ENCODE results near the gene EXOC6B.

The EXOC6B gene

DNA sequence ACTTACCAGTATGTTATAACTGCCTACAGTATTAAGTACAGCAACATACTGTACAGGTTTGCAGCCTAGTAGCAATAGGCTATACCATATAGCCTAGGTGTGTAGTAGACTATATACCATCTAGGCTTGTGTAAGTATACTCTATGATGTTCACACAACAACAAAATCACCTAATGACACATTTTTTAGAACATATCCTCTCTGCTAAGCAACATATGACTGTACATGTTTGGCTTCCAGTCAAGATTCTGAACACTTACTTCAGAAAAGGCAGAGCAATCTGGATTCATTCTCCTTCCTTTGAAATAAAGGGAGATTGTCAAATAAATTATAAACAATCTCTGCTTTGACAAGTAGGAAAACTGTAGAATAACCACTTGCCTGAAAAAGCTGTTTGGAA, 81.8 kb downstream of the EXOC6B start:
- no peak for DNase-seq (ENCODE audit: low read depth in 2 of 2)

DNA sequence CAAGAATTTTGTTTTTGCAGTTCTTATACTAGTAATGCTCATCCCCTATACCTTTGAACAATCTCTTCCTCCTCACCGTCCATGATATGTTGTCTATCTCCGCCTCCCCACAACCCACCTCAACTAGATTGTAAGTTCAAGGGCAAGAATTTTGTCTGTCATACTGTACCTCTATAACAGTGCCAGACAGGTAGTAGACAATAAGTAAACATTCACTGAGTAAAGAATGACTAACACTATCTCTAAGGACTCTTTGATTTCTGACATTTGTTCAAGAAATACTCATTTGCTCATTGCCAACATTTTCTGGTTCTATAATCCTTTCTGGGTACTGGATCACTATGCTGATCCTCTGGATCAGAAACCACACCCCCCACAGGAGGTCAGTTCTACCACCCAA, 82.4 kb downstream of the EXOC6B start:
- no peak for DNase-seq (ENCODE audit: low read depth in 2 of 2)

DNA sequence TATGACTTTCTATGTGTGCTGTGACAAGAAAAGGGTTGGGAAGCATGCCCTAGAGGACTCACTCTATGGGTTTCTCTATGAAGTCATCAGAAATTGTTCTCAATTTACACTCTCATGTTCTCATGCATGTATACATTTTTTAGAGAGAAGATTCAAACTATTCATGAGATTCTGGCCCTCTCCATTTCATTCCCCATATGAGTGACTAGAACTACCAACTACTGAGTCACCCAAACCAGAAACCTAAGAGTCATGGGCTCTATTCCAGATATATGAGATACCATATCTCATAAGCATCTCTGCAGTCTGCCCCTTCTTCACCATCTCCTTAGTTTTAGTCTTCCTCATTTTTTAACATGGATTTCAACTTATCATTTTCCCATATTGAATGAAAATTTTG, 87.7 kb downstream of the EXOC6B start:
- DNase-seq (ENCODE audit: low read depth in 2 of 2), result no peak

DNA sequence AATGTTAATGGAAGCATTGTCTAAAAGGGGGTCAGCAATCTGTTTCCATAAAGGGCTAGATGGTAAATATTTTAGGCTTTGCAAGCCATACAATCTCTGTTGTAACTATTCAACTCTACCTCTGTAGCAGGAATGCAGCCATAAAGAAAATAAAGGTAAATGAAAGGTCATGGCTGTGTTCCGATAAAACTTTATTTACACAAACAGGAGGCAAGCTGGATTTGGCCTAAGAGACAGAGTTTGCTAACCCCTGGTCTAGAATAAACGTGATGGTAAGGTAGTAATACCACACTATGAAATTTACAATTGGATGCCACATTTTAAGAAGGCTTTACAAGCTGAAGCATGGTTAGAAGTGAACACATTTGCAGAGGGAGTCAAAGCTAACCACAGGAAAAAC, 91.4 kb downstream of the EXOC6B start:
- DNase-seq (ENCODE audit: low read depth in 2 of 2), result no peak

DNA sequence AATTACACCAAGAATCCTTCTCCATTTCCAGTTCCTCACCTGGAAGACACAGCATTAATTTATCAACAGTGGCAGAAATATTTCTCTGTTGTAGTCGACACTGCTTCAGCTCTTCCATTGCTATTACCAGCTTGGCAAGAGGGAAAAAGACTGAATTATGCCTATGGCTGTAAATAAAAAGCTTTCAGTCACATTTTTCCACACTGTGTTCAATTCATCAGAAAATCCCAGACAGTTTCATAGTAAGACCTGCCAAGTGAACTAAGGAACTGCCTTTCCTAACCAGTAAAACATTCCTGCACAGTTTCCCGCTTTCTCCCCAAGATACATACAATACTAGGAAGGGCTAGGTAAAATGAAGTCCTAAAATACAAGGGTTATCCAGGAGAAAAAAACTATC, 94.7 kb downstream of the EXOC6B start:
- DNase-seq (ENCODE audit: low read depth in 2 of 2), result no peak

DNA sequence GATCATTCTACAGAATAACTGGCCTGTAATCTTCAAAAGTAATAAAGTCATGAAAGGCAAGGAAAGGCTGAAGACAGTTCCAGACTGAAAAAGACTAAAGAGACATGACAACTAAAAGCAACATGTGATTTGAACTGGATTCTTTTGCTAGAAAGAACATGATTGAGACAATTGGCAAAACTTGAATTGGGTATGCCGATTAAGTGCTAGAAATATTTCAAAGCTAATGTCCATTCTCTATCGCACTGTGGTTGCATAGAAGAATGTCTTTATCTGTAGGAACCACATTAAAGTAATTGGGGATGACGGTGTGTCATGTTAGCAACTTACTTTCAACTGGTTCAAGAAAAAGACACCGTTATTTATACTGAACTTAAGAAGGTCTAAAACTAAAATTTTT, 98.5 kb downstream of the EXOC6B start:
- DNase-seq (ENCODE audit: low read depth in 2 of 2), result no peak

DNA sequence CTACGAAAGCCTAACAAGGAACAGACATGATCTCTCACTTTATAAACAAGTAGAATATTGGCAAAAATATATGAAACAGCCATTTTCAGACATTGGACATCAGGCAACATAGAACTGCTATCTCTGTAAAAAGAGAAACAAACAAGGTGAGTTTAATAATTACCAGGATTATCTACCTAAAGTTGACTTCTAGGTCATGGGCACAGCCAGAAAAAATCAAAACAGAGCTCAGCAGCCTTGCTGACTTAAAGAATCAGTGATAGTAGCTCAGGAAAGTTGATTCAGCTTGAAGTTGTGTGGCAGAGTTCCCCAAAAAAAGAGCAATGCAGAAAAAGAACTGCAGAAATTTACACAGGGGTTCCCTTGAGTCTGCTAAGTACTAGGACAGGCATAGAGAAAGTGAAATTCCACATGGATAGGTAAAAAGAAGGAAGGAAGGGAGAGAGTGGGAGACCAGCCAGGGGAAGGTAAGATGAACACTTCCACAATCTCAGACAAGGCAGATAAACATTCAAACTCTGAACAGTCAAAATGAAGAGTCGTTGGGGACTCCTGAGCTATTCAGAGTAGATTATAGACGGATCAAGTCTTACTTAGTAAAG, 102.0 kb downstream of the EXOC6B start:
- DNase-seq (ENCODE audit: low read depth in 2 of 2), result no peak

DNA sequence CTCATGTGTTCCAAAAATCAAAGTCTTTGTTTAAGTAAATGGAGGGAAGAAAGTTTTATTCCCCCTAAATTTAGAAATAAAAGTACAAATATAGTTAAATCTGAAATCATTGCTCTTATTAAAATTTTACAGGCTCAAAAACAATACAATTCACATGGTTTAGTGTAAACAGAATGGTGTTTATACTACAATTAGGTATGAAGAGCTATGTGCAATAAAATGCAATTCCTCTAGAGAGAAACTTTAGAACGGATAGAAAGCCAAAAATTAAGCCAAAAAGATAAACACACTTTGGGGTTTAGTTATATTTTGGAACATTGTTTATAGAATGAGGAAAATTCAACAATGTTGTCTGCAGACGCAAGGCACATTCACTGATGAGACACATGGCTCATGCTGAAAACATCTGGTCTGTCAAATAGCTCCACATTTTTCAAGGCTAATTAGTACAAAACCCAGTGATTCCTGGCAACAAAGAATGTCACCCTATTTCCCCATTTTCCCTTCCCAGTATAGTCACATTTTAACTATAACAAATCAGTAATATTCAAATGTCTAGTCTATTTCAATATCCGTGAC, 103.3 kb downstream of the EXOC6B start:
- no peak for DNase-seq (ENCODE audit: low read depth in 2 of 2)

DNA sequence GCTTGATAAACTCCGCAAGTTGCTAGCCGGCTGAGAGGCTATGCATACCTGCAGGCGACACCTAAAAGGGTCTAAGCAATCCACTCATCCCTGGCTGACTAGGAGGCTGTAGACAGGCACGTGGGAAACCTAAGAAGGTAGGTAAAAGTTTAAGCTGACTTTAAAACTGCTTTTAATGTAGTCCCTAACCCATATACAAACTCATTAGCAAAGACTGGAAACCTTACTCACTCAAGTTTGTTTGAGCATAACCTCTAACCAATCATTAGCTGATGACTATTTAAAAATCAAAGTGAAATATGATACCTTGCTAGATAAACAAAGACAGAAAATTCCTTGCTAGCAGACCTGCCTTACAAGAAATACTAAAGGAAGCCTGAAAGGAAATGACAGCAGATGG, 106.4 kb downstream of the EXOC6B start:
- DNase-seq (ENCODE audit: low read depth in 2 of 2), result no peak

DNA sequence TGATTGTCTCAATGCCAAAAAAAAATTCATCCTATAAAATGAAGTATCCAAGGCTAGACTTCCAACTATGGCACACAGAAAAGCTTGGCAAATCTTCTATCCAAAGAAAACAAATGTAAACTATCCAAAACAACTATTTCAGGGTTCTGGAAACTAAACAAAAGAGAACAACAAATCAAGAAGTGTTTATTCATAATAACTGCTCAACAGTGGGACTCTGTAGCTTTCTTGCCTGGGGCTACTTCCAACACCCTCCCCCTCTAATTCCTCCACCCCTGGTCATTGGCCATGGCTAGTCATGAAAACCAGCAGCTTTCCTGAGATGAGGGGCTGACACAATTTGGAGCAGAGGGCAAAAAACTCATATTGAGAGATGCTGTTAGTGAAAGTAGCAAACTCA, 107.0 kb downstream of the EXOC6B start:
- no peak for DNase-seq (ENCODE audit: low read depth in 2 of 2)

DNA sequence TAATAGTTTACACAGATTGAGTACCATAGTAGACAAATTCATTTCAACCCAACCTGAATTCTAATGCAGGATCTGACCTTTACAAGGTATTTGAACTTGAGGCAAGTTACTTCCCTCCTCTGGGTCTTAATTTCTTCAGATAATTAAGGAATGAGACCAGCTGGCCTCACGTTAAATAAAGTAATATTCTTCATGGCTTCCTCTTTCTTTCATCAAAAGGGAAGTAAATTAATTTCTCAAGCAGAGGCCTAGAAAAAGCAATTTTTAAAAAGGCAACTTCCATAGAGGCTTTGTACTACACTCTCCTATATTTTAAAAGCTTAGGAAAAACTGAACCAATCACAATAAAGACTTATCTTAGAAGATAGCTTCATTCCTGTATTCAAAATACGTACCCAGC, 109.2 kb downstream of the EXOC6B start:
- no peak for DNase-seq (ENCODE audit: low read depth in 2 of 2)

DNA sequence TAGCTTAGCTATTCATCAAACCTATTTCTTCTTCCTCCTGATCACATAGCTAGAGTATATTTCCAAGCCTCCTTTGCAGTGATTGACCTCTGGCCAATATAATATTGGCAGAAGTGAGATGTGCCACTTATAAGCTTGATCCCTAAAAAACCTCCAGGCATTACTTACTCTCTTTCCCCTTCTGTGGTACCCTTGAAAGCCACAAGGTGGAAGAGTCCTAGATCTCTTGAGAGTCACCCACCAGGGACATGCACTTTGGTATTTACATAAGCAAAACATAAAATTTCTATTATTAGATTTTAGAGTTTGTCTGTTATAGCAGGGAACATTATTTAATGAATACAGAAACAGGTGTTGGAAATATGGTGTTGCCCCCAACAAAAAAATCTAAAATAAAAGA, 112.0 kb downstream of the EXOC6B start:
- no peak for DNase-seq (ENCODE audit: low read depth in 2 of 2)

DNA sequence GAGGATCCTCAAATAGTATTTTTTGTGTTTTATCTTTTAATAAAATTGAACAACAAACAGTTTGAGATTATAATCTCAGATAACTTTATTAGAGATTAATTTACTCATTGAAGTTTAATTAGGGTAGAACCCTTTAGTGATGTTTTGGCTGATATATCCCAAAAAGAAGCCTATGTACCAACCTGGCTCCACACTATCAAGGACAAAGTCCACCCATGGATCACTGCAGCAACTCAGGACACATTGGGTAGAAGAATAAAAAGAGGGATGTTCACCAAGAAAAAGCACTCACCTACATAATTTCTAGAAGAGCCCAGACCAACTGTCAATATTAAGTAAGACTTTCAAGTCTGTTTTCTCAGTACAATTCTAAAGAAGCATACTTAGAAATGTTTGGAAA, 112.9 kb downstream of the EXOC6B start:
- DNase-seq (ENCODE audit: low read depth in 2 of 2), result no peak

DNA sequence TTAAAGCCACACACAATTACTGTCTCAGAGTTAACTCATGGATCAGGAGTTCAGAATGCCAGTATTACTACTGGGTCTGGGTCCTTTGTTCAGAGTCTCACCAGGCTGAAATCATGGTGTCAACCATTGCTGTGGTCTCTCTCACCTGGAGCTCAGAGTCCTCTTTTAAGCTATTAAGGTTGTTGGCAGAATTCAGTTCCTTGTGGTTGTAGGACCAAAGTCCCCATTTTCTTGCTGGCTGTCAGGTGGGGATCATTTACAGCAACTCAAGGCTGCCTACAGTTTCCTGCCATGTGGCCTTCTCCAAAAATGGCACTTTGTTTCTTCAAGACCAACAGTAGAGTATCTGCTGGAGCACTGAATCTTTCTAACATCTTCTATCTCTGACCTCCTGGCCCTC, 113.5 kb downstream of the EXOC6B start:
- DNase-seq (ENCODE audit: low read depth in 2 of 2), result no peak

DNA sequence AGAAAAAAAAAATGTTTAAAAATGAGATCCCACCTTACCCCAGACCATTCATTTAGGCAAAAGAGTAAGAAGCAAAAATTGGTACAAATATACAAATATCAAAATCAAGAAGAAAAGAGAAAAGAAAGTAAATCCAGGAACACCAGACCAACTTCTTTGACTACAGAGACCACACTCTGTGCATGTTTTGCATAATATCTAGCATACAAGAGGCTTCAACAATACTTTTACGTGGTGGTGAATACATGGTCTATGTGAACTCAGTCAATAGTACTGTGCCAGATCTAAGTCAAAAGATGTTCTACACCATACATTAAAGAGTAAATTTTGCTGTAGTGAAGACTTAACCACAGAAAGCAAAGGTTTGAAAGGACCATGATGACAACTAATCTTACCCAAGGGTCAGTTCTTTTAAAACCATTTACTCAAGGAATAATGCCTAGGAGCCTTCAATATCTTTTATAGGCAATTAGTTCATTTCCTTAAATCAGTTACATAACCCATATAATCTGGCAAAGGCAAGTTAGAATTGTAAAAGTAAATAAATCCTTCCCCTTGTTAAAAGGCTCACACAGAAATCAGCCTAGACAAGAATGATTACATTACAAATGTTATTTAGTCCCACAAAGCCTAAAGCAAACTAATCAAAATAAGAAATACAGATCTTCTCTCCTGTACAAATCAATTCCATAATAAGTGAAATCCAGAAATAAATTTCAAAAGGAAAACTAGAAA, 115.2 kb downstream of the EXOC6B start:
- no peak for DNase-seq (ENCODE audit: low read depth in 2 of 2)

DNA sequence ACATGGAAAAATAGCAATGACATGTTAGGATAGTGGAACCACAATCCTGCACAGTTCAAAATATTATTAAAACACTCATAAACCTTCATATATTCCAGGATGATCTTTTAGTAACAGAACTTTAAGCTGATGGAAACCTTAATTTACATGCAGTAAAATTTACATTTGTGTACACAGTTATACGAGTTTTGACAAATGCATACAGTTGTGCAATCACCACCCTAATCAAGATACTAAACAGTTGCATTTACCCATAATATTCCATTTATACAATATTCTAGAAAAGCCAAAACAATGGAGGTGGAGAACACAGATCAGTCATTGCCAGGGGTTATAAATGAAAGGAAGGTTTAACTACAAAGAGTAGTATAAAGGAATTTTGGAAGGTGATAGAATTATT, 117.6 kb downstream of the EXOC6B start:
- no peak for DNase-seq (ENCODE audit: low read depth in 2 of 2)

DNA sequence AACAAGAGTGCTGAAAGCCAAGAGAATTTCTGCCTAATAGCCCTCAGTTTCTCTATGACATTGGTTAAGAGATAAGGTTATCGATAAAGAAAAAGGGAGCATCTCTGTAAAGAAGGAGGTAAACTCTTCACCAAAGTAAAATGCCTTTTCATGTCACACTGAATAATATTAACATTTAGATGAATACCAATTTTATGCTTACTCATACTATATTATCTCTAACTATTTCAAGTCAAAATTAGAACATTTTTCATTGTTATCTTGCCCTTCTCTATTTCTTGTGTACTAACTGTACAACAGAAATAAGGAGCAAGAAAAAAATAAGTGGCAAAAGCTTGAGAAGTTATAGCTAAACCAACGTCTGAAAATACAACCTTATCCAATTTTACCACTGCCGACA, 127.5 kb downstream of the EXOC6B start:
- no peak for DNase-seq (ENCODE audit: low read depth in 2 of 2)

DNA sequence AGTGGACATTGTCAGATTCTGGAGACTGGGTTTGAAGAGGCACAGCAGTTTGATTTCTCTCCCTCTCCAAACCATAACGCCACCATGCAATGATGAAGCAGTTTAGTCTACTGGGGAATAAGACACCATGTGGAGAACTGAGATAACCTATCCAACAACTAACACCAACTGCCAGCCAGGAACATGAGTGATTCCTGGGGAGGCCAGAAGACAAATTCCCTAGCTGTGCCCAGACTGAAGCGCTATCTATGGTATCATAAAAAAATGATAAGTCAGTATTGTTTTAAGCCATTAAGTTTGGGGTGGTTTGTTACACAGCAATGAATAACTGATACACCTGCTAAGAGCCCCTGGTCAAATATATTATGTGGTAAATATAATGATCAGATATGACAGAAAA, 129.3 kb downstream of the EXOC6B start:
- DNase-seq (ENCODE audit: low read depth in 2 of 2), result no peak

DNA sequence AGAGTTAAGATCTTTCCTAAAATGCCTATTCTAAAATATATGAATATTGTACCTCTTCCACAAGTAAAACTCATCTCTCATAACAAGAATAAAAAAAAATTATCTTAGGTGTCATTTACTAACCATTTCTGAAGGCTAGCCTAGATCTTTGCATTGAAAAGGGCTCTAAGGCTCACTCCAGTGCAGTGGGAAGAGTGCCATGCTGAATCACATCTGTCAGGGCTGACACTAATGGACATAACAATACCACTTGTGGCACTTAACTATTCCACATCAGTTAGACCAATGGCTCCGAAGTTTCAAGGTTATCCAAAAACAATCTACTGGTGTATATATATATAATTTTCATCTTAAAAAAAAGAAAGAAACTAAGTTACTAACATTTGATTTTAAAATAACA, 130.2 kb downstream of the EXOC6B start:
- DNase-seq (ENCODE audit: low read depth in 2 of 2), result no peak

DNA sequence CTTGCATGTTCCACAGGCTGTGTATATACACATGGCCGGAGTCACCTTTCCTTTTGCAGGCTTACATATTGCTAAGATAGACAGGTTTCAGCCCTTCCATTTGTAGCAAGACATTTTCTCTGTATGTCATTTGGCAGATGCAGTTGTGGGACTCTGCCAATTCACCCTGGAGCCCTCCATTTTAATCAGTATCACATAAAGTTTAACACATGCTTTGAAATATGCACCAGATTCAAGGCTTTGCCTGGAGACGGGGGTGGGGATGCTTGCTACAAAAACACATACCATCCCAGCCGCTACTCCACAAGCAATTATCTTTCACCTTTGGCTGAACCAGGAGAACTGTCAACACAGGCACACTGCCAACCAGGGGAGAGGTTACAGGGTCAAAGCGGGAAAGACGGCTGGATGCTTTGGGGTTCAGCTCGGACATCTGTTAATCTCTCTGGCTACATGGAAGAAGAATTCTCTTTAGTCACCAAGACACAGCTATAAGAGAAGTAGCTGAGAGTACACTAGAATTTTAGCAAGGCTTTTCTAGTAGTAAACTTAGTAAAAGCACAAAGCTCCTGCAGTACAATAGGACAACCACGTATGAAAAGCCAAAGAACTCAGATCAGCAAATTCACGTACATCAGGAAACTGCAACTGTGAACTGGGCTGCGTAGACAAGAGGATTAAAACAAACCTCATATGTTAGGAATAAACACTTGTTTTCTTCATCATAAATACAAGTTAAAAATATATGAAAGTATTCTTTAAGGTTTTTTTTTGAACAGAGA, 130.9 kb downstream of the EXOC6B start:
- DNase-seq (ENCODE audit: low read depth in 2 of 2), result no peak

DNA sequence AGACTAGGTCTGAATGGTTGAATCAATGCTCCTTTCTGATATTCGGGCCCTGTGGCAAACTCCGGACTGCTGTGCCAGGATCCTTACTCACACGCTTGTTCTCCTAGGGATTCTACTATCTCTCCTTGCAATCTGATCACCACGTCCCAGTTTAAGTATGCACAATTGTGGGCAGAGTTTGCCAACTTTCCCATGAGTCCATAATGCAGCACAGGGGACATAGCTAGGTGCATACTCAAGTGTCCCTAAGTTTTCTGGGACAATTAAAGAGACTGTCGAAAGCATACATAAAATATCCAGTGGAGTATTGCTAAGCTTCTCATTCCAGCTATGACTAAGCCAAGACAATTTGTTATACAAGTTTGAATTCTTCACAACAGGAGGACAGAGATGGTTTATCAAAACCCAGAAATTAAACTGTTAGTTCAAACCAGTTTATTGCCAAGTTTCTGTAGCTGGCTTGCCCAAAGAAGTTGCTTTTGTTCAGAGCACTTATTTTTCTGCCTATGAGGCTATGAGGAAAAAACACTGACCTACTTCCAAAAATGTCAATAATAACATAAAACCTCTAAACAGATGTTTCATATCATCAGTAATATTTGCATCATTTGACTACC, 136.1 kb downstream of the EXOC6B start:
- DNase-seq (ENCODE audit: low read depth in 2 of 2), result no peak

DNA sequence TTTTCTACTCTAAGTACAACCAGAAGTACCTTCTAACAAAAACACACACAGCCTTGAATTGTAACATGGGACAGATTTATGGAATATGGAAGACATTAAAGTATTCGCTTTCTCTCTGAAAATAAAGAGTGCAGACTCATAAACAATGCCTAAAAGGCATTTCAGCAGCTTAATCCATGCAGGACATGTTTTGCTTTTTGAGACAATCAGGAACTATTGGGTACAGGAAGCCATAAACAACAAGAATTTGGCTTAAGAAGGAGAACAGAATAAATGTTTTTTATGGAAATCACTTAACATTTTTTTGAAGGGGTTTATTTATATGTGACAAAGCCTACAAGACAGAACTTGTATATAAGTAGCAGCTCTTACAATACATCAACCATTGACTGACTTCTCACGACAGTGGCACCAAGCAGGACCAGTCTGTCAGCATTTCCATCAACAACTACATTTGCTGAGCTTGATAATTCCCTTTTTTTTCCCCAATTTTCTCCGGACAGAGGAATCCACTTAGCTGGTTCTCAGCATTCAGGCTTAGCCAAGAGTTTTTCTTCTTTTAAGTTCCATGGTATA, 140.1 kb downstream of the EXOC6B start:
- DNase-seq (ENCODE audit: low read depth in 2 of 2), result no peak

Measured in stimulated activated CD4-positive, alpha-beta T cell treated with anti-CD3 and anti-CD28 coated beads, Interleukin-12 subunit alpha, Interleukin-12 subunit beta, amount 100 ng/mL, for 24 hours (primary cell).